Caco-2 (cell line): ENCODE data around the gene AKAP6. TPM values are rescaled to one million over a fixed set of nuclear protein-coding genes. Genes with fewer than 3 reads are reported as not detected.

Experiments
- BruUV-seq: library from RNA; stranded (reverse); fragments of 400-500 nt; replicated peaks from 2 replicates; lab custom pipeline; 2021; lab: Mats Ljungman, UMichigan
- CTCF ChIA-PET: fragments of 300-600 bp; sonication (Branson Sonifier 250); formaldehyde crosslinking; loops from one replicate; lab custom pipeline; 2022; ENCODE audit warnings: antibody characterized with exemption; lab: Charles Lee
- POLR2A ChIA-PET: fragments of 300-600 bp; sonication (Branson Sonifier 250); formaldehyde crosslinking; loops from one replicate; lab custom pipeline; 2022; ENCODE audit warnings: antibody characterized with exemption; lab: Charles Lee
- DNase-seq, 2 experiments: peaks; one replicate each; pipeline versions ENCODE4 v3.0.0 to v3.0.0-alpha.2; 2020 to 2022
- H3K27me3 ChIP-seq: replicated peaks from 2 replicates; pipeline ENCODE4 v1.6.0; 2011; ENCODE audit warnings: low read length; ENCODE audit not compliant: control insufficient read depth, insufficient read depth
- H3K36me3 ChIP-seq: 2 replicates; pipeline ENCODE4 v1.5.1; 2011; ENCODE audit warnings: low read length; ENCODE audit not compliant: control insufficient read depth, insufficient read depth
- H3K4me1 ChIP-seq: fragments of 250-450 bp; sonication (Bioruptor Pico); 2 replicates; pipeline ENCODE4 v1.5.1; 2020; ENCODE audit warnings: mild to moderate bottlenecking
- H3K4me3 ChIP-seq: 2 replicates; pipeline ENCODE4 v1.5.1; 2011; ENCODE audit warnings: low read depth, mild to moderate bottlenecking, control low read depth, low read length
- H3K9me3 ChIP-seq: fragments of 250-450 bp; sonication (Bioruptor Pico); 2 replicates; pipeline ENCODE4 v1.5.1; 2020; ENCODE audit warnings: mild to moderate bottlenecking, moderate library complexity
- H3K27ac Mint-ChIP-seq: one replicate; pipeline ENCODE4 v1.8.0; 2022; ENCODE audit warnings: mixed read lengths; ENCODE audit not compliant: unreplicated experiment
- H3K27me3 Mint-ChIP-seq: one replicate; pipeline ENCODE4 v1.8.0; 2022; ENCODE audit warnings: mixed read lengths; ENCODE audit not compliant: insufficient read depth, unreplicated experiment
- H3K36me3 Mint-ChIP-seq: one replicate; pipeline ENCODE4 v1.8.0; 2022; ENCODE audit warnings: mild to moderate bottlenecking, mixed read lengths; ENCODE audit not compliant: insufficient read depth, unreplicated experiment
- H3K4me1 Mint-ChIP-seq: one replicate; pipeline ENCODE4 v1.8.0; 2022; ENCODE audit warnings: low read depth, mixed read lengths; ENCODE audit not compliant: unreplicated experiment
- H3K4me3 Mint-ChIP-seq: one replicate; pipeline ENCODE4 v1.8.0; 2022; ENCODE audit warnings: mild to moderate bottlenecking, moderate library complexity, mixed read lengths; ENCODE audit not compliant: unreplicated experiment
- H3K9me3 Mint-ChIP-seq: one replicate; pipeline ENCODE4 v1.8.0; 2022; ENCODE audit warnings: mixed read lengths; ENCODE audit not compliant: unreplicated experiment
- CTCF ChIP-seq, 2 experiments: fragments of 200-600 bp in 1 of 2; IDR thresholded peaks; 1 replicate in 1 of 2; 2 replicates in 1 of 2; pipeline versions ENCODE4 v1.5.1 to v1.8.0; 2011 to 2022; ENCODE audit warnings: antibody characterized with exemption in 1 of 2, control low read depth in 1 of 2, inconsistent platforms in 1 of 2, low read depth in 1 of 2, low read length in 1 of 2, mild to moderate bottlenecking in 1 of 2, moderate library complexity in 1 of 2; ENCODE audit not compliant: insufficient read depth in 1 of 2, severe bottlenecking in 1 of 2, unreplicated experiment in 1 of 2
- intact Hi-C: fragments of 100-400 bp; cut with micrococcal nuclease; formaldehyde crosslinking; loops from one replicate; pipeline ENCODE4 v1.10.0; 2022; ENCODE audit not compliant: unreplicated experiment
- total RNA-seq: library from RNA; stranded (reverse); gene quantifications from 2 replicates; pipeline ENCODE4 v1.2.3, GENCODE V29; 2022

Gene AKAP6
- total RNA-seq, 1 experiment from 2014 or later = 3.0 TPM

- no TSS peak for BruUV-seq
- H3K9me3 Mint-ChIP-seq = no peaks in the 10 kb centered on the region
- Histone ChIP-seq H3K27me3 (no peaks in the 10 kb centered on the region), H3K9me3 (no peaks in the 10 kb centered on the region), H3K36me3 (no peaks in the 10 kb centered on the region), H3K4me1 (no peaks in the 10 kb centered on the region), H3K4me3 (no peak overlapping the region)
- no peaks in the 10 kb centered on the region for H3K36me3 Mint-ChIP-seq
- DNase-seq = no peak
- intact Hi-C loops = no loop called here
- ChIA-PET CTCF (no interaction called here), POLR2A (no interaction called here)
- peaks cover 8% of the 10 kb centered on the region for H3K27me3 Mint-ChIP-seq
- no peak overlapping the region for H3K4me3 Mint-ChIP-seq
- H3K27ac Mint-ChIP-seq = no peak overlapping the region
- TF ChIP-seq CTCF (IDR thresholded peaks at IDR 0.05; ENCODE audit: insufficient read depth in 1 of 2, low read depth in 1 of 2, low read length in 1 of 2, severe bottlenecking in 1 of 2, unreplicated experiment in 1 of 2) = no peak
- H3K4me1 Mint-ChIP-seq = no peaks in the 10 kb centered on the region
These were observed 372.4 kb downstream of the AKAP6 start for GRCh38 chr14:32701475-32701874.

DNA sequence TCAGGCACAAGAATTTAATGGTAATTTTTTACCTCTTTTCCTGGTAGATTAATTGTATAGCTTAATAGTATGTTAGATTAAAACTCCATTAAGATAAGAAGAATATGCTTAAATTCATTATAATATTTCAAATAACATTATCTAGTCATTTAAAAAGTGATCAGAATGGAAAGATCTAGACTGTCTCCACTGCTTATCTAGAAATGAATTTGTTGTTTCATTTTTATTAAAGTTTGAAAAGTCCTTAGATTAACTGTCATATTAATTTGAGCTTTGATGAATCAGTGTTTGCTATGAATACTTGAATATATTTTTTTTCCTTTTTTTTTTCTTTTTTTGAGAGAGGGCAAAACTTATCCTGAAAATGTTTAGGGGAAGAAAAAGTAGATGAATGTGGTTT, 373.0 kb downstream of the AKAP6 start:
- H3K4me1 Mint-ChIP-seq = no peaks in the 10 kb centered on the region
- H3K36me3 Mint-ChIP-seq = no peaks in the 10 kb centered on the region
- H3K27ac Mint-ChIP-seq = no peak overlapping the region
- peaks cover 8% of the 10 kb centered on the region for H3K27me3 Mint-ChIP-seq
- BruUV-seq = no TSS peak
- H3K4me1 ChIP-seq = no peaks in the 10 kb centered on the region
- H3K9me3 ChIP-seq = no peaks in the 10 kb centered on the region
- ChIA-PET POLR2A (no interaction called here), CTCF (no interaction called here)
- H3K27me3 ChIP-seq = no peaks in the 10 kb centered on the region
- no peak for DNase-seq
- H3K4me3 Mint-ChIP-seq = no peak overlapping the region
- no peak overlapping the region for H3K4me3 ChIP-seq
- TF ChIP-seq CTCF (IDR thresholded peaks at IDR 0.05; ENCODE audit: insufficient read depth in 1 of 2, low read depth in 1 of 2, low read length in 1 of 2, severe bottlenecking in 1 of 2, unreplicated experiment in 1 of 2) = no peak
- intact Hi-C loops = no loop called here
- no peaks in the 10 kb centered on the region for H3K36me3 ChIP-seq
- no peaks in the 10 kb centered on the region for H3K9me3 Mint-ChIP-seq

GRCh38 chr14:32702562-32702961, 373.5 kb downstream of the AKAP6 start:
- H3K27ac Mint-ChIP-seq = no peak overlapping the region
- Histone ChIP-seq H3K27me3 (no peaks in the 10 kb centered on the region), H3K4me1 (no peaks in the 10 kb centered on the region), H3K9me3 (no peaks in the 10 kb centered on the region), H3K4me3 (no peak overlapping the region), H3K36me3 (no peaks in the 10 kb centered on the region)
- intact Hi-C loops = no loop called here
- ChIA-PET POLR2A (no interaction called here), CTCF (no interaction called here)
- H3K36me3 Mint-ChIP-seq = no peaks in the 10 kb centered on the region
- no peaks in the 10 kb centered on the region for H3K9me3 Mint-ChIP-seq
- no TSS peak for BruUV-seq
- H3K4me1 Mint-ChIP-seq = no peaks in the 10 kb centered on the region
- H3K27me3 Mint-ChIP-seq = peaks cover 8% of the 10 kb centered on the region
- peak in 1 of 2 experiments; percentile 1 for DNase-seq
- TF ChIP-seq CTCF (IDR thresholded peaks at IDR 0.05; ENCODE audit: insufficient read depth in 1 of 2, low read depth in 1 of 2, low read length in 1 of 2, severe bottlenecking in 1 of 2, unreplicated experiment in 1 of 2) = no peak
- no peak overlapping the region for H3K4me3 Mint-ChIP-seq
